HG02840 (cell line): Measurements from ENCODE around the gene IQSEC3.

Source experiments
- ATAC-seq: cut with Tn5 transposase; IDR thresholded peaks from one replicate; pipeline ENCODE4 v1.9.1; 2021; ENCODE audit warnings: mild to moderate bottlenecking, moderate library complexity, moderate number of reproducible peaks; ENCODE audit not compliant: unreplicated experiment, low FRiP score

The IQSEC3 gene

DNA sequence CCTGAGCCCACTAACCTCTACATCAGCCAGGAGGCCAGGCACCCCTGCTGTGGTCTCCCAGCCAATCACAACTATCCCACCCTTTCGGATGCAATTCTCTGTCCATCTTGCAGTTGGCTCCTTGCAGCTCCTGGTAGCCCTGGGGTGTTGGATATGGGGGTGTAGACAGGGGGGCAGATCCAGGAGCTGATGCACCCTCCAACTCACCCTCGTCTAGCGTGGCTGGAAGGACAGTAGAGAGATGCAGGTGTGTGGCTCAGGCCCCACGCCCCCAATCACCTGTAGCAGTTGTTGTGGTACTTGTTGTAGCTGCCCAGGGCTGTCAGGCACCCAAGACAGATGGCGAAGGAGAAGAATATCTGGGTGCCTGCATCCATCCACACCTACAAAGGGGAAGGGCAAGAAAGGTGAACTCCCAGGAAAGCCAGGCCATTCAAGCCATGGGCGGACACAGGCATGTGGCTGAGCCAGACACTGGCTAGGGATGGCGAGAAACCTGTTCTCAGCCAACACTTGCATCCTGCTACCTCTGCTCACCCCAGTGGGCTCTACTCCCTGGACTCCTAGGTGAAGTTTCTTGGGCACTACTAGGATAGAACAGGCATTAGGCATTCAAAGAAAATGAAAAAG is 160.8 kb downstream of the IQSEC3 start:
- no peak for ATAC-seq
